ENCODE data around the gene MEIOSIN.
A peak's percentile ranks its signal among the peaks of the same experiment; 100 is the strongest.

MEIOSIN gene

DNA sequence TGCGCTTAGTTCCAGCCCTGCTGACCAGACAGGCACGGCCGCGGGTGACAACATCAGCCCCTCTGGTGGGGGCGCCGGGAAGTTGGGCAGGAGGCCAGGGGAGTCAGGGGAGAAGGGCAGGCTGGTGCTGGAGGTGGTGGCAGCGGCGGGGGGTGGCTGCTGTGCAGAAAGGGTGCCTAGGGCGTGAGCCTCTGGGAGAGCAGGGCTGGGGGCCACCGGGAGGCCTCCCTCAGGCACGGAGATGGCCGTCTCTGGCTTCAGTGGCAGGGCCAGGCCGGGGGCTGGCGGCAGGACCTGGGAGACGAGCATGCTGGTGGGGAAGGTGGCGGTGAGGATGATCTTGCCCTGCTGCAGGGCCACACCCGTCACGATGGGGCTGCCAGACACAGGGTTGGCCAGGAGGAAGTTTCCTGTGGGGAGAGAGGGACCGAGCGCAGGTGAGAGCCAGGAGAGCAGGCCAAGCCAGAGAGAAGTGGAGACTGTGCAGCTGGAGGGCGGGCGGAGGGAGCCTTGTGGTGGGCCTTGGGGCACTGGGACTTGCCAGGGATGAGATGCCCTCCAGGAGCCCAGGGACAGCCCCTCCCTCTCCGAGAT is 32.6 kb downstream of the MEIOSIN start:
- no peak for DNase-seq

DNA sequence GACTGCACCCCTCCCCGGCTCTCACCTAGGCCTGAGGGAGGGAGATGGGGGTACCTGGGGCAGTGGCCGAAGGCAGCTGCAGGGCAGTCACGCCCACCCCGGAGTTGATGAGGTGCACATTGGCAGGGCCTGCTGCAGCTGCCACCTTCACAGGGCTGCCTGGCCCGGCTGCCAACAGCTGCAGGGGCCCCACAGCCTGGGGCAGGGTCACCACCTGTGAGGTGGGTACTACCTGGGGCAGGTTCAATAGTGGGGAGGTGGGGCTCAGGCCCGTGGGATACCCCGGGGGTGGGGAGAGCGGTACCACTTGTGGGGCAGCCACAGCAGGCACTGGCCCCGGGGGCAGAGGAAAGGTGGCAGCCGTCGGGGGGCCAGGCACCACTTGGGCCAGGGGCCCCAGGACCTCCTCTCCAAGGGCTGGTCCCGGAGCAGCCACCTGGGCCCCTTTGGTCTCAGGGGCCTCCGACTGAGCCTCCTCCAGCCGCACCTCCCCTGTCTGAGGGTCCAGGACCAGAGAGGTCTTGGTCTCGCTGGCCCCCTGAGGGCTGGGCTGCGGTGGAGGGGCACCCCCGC is 33.1 kb downstream of the MEIOSIN start:
- no peak for DNase-seq

DNA sequence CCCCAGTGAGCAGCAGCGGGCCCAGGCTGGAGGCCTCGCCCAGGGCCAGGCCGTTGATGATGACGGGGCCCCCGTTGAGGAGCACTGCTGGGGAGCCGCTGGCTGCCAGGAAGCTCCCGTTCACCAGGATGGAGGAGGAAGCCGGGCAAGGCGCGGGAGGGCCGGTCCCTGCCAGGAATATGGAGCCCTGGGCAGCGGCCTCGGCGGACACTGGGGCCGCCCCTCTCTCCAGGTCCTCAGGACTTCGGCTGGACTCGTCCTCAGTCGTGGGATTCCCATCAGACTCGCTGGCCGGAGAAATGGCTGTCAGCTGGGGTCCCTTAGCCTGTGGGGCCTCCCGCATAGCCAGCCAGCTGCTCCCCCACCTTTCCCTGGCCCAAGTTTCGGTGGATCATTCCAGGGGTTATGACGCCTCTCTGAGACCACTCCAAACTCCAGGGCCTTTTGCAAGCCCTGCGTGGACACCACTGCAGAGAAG is 33.7 kb downstream of the MEIOSIN start:
- DNase-seq, result no peak

DNA sequence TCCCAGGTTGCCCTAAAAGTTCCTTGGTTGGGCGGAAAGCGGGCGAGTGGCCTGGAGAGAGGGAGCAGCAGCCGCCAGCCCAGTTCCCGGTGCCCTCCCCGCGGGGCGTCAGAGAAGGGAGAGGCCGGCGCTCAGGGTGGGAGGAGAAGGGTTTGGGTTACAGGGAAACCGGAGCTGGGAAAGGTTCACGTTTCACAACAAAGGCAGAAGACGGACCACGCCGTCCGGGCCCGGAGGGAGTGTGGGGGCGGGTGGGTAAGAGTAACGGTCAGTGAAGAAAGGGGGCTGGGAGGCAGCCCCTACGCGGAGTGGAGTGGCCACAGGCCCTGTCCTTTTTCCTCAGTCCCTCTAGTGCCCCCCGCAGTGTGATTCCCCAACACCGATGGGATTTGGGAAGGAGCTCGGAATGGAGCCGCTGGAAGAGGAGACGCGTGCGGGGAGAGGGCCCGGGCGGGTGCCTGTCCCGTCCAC is 34.2 kb downstream of the MEIOSIN start:
- peak; percentile 78 for DNase-seq

DNA sequence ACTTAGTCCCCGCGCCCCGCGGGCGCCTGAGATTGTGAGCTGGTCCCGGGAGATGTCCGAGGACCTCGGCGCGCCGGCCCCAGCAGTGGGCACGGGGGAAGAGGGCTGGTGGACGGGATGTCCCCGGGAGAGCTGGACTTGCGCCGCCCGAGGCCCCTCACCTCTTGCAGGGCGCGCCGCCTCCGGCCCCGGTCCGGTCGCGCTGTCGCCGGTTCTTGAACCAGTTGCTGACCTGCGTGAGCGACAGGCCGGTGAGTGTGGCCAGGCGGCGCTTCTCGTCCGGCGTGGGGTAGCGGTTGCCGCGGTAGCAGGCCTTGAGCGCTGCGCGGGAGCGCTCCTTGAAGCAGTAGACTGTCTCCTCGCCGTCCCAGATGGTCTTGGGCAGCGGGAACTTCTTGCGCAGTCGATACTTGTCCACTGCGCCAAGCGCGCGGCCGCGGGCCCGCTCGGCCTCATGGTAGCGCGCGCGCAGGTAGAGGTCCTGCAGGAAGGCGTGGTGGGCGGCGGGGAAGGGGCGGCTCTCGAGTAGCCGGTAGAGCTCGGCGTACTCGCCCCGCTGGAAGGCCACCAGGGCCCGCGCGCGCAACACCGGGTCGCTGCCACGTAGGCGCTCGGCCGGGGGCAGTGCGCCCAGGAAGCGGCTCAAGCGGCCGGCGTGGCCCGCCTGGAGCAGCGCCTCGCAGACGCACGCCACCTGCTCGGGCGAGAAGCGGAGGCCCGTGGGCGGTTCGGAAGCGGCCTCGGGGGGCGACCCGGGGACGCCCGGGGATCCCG is 34.8 kb downstream of the MEIOSIN start:
- peak; percentile 63 for DNase-seq

DNA sequence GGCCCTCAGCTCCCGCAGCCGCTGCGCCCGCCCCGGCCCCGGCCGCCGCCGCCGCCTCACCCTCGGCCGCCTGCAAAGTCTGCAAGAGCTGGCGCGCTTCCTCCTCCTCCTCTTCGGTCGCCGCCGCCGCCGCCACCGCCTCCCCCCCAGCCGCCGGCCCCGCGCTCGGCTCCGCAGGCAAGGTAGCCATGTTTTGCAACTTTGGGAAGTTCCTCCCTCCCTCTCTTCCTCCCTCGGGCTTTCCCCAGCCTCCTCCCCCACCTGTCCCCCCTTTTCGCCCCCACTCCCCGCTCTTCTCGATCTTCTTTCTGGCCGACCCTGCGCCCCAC is 35.4 kb downstream of the MEIOSIN start:
- peak; percentile 51 for DNase-seq

DNA sequence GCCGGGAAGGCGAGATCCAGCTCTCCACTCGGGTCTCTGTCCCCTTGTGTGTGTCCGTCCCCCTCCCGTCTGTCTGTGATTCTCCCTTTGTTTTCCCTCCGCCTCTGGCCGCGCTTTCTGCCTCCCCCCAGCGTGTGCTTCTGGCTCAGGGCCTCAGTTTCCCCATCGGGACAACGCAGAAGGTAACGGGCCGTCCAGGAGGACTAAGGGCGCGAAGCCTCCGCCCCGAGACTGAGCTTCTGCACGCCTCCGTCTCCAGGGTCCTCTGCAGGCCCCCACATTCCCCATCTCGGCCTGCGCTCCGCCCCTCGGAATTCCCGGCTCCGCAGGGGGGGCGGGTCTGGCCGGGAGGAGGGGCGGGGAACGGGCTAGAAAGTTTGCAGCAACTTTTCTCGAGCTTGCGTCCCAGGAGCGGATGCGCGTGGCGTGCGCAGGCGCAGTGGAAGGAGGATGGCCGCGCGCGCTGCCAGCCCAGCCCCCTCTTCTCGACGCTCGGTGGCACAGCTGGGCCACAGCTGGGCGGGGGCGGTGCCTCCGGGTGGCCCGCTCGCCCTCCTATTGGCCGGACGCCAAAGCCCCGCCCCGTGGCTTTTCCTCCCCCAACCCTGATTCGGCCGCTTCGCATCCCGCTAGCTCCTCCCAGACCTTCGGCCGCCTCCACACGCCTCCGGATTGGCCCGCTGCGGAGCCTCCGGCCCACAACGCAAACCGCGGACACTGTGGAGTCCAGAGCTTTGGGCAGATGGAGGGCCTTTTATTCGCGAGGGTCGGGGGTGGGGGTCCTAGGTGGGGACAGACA is 35.9 kb downstream of the MEIOSIN start, which contains the start of gene SIX5:
SIX5 (minus strand) TSS at position 269 of the 799 bp plus-strand sequence. CDS start 408 bp downstream, outside the sequence.
- DNase-seq, result peak; percentile 91

DNA sequence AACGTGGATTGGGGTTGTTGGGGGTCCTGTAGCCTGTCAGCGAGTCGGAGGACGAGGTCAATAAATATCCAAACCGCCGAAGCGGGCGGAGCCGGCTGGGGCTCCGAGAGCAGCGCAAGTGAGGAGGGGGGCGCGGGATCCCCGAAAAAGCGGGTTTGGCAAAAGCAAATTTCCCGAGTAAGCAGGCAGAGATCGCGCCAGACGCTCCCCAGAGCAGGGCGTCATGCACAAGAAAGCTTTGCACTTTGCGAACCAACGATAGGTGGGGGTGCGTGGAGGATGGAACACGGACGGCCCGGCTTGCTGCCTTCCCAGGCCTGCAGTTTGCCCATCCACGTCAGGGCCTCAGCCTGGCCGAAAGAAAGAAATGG is 36.6 kb downstream of the MEIOSIN start:
- peak; percentile 24 for DNase-seq

DNA sequence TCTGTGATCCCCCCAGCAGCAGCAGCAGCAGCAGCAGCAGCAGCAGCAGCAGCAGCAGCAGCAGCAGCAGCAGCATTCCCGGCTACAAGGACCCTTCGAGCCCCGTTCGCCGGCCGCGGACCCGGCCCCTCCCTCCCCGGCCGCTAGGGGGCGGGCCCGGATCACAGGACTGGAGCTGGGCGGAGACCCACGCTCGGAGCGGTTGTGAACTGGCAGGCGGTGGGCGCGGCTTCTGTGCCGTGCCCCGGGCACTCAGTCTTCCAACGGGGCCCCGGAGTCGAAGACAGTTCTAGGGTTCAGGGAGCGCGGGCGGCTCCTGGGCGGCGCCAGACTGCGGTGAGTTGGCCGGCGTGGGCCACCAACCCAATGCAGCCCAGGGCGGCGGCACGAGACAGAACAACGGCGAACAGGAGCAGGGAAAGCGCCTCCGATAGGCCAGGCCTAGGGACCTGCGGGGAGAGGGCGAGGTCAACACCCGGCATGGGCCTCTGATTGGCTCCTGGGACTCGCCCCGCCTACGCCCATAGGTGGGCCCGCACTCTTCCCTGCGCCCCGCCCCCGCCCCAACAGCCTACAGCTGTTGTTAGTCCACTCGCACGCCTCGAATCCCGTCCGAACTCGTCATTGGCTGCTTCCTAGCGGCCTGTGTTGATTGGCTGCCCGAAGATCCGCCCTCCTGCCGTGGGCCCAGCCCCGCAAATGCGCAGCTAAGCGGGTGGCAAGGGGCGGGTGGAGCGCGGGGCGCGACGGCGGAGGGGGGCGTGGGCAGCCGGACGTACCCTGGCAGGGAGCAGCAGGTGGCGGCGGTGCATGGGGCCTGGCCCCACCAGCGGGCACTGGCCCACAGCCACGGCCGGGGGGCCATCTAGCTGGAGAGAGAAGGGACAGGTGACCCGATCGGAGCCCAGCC is 37.2 kb downstream of the MEIOSIN start:
- peak; percentile 98 for DNase-seq

DNA sequence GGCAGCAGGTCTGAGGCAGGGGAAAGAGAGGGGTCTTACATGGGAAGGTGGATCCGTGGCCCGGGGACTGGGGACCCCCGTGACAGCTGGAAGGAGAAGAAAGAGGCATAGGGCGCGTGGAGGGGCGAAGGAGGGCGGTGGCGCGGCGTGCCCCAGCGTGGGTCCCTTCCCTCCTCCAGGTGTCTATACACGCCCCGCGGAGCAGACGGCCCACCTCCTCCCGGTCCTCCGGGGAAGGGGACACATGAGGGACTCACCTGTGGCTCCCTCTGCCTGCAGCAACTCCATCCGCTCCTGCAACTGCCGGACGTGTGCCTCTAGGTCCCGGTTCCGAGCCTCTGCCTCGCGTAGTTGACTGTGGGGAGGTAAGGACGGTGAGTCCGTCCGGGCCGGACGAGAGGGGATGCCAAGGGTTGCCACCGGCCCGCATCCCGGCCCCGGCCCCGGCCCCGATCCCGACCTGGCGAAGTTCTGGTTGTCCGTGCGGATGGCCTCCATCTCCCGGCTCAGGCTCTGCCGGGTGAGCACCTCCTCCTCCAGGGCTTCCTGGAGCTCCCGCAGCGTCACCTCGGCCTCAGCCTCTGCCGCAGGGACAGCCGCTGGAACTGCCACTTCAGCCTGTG is 38.2 kb downstream of the MEIOSIN start:
- DNase-seq, result no peak

DNA sequence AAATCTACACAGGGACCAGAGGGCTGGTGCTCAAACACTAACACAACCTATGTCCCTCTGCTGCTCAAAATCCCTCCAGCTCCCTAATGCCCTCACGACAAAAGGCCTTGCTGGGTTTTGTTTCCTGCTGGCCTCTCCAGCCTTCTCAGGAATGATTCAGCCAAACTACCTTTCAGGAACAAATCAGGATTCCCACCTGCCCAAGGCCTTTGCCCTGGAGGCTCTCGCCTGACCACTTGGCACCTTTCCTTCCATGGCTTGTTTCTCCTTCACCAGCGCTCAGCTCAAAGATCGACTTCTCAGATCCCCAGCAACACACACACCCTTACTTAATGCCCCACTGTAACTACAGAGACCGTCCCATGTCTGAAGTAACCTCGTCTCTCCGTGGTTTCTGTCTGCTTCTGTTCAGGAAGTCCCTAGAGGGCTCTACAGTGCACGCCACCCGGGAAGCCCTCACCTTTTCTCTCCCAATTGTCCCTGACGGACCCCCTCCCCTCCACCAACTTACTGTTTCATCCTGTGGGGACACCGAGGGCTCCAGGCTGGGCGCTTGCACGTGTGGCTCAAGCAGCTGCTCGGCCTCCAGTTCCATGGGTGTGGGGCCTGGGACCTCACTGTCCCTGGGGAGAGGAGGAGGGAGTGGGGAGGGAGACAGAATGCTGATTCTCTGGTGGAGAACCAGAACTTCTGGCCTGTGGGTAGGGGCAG is 39.0 kb downstream of the MEIOSIN start:
- no peak for DNase-seq

DNA sequence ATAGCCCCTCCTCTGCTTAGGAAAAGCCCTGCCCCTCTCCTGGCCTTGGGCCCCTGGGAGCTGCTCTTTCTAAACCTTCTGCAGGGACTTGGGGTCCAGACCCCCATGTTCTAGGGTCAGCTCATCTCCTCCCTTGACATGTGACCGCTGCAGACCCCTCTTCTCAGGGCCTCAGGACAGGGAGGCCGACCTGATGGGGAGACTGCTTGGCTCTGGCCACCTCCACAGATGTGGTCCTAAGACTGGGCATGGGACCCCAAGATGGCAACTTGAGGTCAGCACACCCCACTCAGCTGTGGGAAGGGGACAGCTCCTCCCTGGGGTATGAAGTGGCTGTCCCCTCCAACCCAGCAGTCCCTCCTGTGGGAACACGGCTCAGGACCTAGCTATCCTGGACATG is 39.7 kb downstream of the MEIOSIN start:
- DNase-seq, result no peak

DNA sequence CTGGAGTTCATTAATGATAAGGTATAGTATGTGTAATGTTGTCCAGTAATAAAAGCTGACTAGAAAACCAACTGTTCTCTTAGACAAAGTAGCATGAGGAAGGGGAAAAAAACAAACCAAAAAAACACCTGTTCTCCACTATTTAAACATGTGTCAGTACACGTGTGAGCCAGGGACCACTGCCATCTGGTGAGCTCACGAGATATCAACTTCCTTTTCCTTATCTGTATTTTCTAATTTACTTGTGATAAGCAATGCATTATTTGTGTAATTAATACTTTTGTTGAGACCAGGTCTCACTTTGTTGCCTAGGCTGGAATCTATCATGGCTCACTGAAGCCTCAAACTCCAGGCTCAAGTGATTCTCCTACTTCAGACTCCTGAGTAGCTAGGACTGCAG is 40.1 kb downstream of the MEIOSIN start:
- DNase-seq, result no peak

DNA sequence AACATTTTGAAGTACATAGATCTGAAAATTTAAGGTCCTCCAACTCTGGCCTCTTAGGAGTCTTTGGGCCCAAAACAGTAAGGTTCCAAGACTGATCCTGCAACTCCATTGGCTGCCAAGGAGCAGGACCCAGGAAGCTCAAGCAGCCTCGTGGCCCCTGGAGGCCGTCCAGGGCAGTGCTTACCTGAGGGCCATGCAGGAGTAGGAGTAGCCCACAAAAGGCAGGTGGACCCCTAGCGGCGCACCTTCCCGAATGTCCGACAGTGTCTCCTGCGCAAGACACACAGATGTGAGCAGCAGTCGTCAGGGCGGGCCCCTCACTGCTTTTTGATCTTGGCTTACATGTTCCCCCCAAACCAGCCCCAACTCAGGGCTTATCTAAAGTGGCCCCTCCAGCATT is 41.5 kb downstream of the MEIOSIN start:
- no peak for DNase-seq

DNA sequence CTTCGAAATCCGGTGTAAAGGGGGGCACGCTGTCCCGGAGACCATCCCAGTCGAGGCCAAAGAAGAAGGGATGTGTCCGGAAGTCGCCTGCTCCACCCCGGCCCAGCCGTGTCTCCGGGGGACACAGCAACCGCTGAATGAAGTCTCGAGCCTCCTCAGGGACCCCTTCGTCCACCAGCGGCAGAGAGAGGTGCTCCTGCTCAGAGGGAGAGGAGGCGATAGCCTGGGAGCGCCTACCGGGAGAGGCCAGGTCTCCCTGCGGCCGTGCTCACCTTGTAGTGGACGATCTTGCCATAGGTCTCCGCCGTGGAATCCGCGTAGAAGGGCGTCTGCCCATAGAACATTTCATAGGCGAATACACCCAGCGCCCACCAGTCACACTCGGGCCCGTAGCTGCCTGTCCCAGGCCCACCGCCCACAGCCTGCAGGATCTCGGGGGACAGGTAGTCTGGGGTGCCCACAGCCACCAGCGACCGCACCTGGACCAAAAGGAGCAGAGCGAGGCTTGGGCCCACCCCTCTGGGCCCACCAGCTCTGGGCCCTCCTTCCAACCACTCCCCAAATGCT is 44.2 kb downstream of the MEIOSIN start:
- DNase-seq, result no peak

DNA sequence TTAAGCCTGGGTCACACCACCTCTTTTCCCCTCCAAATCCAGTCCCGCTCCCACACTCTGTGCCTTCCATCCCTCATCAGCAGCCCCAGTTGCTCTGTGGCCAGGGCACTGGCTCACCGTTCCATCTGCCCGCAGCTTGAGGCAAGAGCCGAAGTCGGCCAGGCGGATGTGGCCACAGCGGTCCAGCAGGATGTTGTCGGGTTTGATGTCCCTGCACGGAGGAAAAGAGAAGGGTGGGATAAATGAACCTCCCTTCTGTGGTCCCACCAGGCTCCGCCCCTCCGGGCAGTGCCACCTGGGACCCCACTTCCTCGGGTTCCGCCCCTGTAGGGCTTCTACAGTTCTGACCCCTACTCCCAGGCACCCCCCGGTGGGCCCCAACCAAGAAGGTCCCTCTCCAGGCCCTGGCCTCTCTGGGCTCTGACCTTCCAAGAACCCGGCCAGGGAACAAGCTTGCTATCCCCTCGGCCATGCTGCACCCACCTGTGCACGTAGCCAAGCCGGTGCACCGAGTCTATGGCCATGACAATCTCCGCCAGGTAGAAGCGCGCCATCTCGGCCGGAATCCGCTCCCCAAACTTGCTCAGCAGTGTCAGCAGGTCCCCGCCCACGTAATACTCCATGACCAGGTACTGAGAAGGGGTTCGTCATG is 44.9 kb downstream of the MEIOSIN start:
- no peak for DNase-seq

DNA sequence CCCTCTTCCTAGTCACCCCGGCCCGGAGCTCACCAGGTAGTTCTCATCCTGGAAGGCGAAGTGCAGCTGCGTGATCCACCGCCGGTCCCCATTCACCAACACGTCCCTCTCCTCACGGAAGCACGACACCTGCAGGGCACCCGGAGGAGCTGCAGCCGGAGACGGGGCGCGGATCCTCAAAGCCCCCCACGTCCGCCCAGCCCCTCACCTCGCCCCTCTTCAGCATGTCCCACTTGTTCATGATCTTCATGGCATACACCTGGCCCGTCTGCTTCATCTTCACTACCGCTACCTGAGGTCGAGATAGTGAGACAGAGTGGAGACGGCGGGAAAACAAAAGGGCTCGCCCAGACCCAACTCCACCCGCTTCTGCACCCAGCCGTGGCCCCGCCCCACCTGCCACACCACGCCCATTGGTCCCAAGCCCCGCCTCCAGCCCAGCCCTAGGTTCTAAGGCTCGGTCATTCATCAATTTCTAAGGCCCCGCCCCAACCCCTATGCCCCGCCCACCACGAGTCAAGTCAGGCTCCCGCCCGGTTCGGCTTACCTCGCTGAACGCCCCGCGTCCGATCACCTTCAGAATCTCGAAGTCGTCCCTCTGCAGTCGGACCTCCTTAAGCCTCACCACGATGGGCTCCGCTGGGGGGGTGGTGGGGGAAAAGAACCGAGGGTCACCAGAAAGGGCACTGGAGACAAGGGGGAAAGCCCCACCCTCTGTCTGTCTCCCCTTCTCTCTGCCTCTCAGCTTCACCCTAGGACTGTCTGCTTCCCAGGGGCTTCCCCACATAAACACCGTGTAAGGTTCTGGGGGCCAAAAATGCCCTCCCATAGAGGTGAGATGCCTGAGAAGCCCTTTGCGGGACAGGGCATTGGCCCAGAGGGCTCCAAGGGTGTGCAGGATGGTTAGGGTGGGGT is 46.2 kb downstream of the MEIOSIN start:
- DNase-seq, result peak; percentile 75

DNA sequence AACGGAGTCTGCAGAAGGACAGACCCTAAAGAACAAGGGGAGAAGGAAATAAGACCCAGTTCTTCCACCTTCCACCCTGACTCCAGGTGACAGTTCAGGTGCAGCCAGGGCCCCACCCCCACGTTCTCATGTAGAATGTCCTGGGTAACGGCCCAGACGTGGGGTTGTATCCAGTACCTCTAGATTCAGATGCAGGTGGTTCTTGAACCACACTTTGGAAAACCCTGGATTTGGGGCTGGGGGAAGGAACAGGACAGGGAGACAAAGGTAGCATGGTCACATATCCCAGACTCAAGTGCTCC is 46.9 kb downstream of the MEIOSIN start:
- no peak for DNase-seq

Measured in NCI-H226 (cell line).